ENCODE results near the gene C17orf67.

Gene C17orf67

DNA sequence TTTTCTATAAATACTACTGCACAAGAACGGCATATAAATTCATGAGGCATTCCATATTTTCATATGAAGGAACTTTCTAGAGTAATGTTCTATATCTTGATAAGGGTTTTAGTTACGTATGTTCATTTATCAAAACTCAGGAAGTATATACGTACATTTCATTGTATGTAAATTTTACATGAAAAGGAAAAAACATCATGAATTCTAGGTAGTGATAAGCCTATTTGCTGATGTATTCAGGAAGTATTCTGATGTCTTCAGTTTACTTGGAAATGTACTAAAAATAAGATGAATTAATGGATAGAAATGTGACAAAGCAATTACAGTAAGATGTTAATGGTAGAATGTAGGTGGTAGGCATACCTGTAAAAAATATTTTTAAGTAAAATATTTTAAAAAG is 5.0 kb upstream of the C17orf67 start:
- TF ChIP-seq, protein P1, sequence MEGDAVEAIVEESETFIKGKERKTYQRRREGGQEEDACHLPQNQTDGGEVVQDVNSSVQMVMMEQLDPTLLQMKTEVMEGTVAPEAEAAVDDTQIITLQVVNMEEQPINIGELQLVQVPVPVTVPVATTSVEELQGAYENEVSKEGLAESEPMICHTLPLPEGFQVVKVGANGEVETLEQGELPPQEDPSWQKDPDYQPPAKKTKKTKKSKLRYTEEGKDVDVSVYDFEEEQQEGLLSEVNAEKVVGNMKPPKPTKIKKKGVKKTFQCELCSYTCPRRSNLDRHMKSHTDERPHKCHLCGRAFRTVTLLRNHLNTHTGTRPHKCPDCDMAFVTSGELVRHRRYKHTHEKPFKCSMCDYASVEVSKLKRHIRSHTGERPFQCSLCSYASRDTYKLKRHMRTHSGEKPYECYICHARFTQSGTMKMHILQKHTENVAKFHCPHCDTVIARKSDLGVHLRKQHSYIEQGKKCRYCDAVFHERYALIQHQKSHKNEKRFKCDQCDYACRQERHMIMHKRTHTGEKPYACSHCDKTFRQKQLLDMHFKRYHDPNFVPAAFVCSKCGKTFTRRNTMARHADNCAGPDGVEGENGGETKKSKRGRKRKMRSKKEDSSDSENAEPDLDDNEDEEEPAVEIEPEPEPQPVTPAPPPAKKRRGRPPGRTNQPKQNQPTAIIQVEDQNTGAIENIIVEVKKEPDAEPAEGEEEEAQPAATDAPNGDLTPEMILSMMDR (IDR thresholded peaks at IDR 0.05; ENCODE audit: extremely low read depth, insufficient read depth, missing control alignments) = no peak
- DNase-seq (ENCODE audit: low spot score) = no peak
- in situ Hi-C loops (cut with MboI; ENCODE audit: low pct_unique_long_range_greater_than_20kb, low sequenced_read_pairs, unreplicated experiment) = no loop called here

DNA sequence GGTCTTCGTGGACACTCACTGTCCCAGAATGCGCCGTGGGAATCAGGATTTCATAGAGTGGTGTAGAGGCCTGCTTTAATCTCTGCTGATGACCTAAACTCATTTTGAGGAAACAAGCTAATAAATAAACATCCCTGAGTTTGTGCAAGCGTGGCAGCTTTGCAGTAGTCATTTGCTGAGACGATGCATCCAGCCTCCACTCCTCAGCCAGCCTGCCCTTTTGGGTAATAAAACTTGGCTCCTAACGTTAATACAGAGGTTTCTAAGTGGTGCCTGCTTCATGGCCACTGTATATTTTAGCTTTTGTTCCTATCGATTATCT is 1.5 kb upstream of the C17orf67 start:
- DNase-seq (ENCODE audit: low spot score) = no peak
- TF ChIP-seq, protein P1 (IDR thresholded peaks at IDR 0.05; ENCODE audit: extremely low read depth, insufficient read depth, missing control alignments) = no peak
- in situ Hi-C loops (cut with MboI; ENCODE audit: low pct_unique_long_range_greater_than_20kb, low sequenced_read_pairs, unreplicated experiment) = no loop called here

DNA sequence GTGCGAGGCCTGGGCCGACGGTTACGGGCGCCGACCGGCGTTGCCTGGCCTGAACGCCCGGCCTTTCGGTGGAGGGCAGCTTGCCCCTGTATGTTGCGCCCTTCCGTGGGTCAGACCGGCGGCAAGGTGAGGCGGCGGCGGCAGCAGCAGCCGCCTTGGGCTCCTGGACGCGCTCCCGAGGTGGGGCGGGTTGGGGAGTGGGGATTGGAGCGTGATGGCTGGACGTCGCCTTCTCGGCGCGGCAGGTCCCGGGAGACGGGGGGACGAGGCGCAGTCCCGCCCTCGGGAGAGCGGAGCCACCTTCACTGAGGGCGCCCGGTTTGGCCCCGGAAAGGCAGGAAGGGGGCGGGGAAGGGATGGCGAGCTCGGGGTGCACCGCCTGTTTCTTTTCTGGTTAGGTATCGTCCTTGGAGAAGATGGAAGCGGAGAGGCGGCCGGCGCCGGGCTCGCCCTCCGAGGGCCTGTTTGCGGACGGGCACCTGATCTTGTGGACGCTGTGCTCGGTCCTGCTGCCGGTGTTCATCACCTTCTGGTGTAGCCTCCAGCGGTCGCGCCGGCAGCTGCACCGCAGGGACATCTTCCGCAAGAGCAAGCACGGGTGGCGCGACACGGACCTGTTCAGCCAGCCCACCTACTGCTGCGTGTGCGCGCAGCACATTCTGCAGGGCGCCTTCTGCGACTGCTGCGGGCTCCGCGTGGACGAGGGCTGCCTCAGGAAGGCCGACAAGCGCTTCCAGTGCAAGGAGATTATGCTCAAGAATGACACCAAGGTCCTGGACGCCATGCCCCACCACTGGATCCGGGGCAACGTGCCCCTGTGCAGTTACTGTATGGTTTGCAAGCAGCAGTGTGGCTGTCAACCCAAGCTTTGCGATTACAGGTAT is 902 bp upstream of the C17orf67 start:
- in situ Hi-C loops (cut with MboI; ENCODE audit: low pct_unique_long_range_greater_than_20kb, low sequenced_read_pairs, unreplicated experiment) = no loop called here
- TF ChIP-seq, protein P1 (IDR thresholded peaks at IDR 0.05; ENCODE audit: extremely low read depth, insufficient read depth, missing control alignments) = peak; percentile 14
- peak; percentile 55 for DNase-seq (ENCODE audit: low spot score)

DNA sequence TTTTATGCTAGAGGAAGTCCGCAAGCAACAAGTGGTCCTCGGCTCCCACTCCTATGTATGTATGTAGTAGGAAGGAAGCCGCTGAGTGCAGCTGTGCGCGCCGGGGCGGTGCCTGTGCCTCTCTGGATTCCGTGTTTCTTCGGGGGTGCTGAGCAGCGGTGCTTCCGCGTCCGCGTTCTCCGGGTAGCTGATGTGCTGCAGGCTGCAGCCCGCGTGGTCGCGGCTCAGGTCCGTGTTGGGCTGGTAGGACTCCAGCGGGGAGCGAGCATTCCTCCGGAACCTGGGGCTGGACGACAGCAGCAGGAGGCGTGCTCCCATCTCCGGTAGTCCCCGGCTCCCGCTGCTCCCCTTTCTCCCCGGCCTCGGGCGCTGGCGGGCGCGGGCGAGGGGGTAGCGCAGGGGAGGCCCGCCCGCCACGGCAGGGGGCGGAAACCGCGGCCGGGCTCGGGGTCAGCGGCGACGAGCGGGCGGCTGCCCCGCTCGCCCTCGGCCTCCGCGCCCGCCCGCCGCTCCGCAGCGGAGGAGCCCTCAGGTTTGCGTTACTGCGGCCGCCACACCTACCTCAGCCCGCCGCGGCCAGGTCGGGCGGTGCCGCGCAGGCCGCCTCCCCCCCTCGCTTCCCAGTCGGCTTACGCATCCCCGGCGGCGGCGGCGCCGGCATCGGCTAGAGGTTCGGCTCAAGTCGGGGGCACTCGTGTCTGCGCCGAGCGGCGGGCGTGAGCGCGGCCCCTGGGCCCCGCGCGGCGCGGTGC is 487 bp downstream of the C17orf67 start:
- in situ Hi-C loops (cut with MboI; ENCODE audit: low pct_unique_long_range_greater_than_20kb, low sequenced_read_pairs, unreplicated experiment) = no loop called here
- DNase-seq (ENCODE audit: low spot score) = peak; percentile 60
- TF ChIP-seq, protein P1 (IDR thresholded peaks at IDR 0.05; ENCODE audit: extremely low read depth, insufficient read depth, missing control alignments) = no peak

DNA sequence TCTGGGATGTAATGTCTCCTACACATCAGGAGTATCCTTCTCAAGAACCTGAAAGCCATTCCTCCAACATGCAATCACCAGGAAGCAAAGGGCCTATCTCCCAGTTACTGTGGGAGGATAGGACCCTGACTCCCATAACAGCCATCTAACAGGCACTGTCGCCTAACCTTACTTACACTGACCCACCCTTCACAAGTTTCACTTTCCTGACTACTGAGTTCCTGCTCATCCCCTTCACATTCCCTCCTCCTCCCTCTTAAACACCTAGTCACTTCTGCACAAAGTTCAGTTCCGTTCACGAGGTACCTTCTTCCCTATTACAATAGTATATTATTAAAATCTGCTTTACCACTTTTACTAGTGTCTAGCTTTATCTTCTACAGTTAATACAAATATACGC is 1.3 kb downstream of the C17orf67 start:
- in situ Hi-C loops (cut with MboI; ENCODE audit: low pct_unique_long_range_greater_than_20kb, low sequenced_read_pairs, unreplicated experiment) = no loop called here
- DNase-seq (ENCODE audit: low spot score) = no peak
- TF ChIP-seq, protein P1 (IDR thresholded peaks at IDR 0.05; ENCODE audit: extremely low read depth, insufficient read depth, missing control alignments) = no peak

GRCh38 chr17:56831369-56832095 is 2.2 kb downstream of the C17orf67 start:
- DNase-seq (ENCODE audit: low spot score) = no peak
- TF ChIP-seq, protein P1 (IDR thresholded peaks at IDR 0.05; ENCODE audit: extremely low read depth, insufficient read depth, missing control alignments) = no peak
- in situ Hi-C loops (cut with MboI; ENCODE audit: low pct_unique_long_range_greater_than_20kb, low sequenced_read_pairs, unreplicated experiment) = no loop called here
